GM19043 (cell line): ENCODE measurements around the gene DDX28.

Experiments
- ATAC-seq: cut with Tn5 transposase; IDR thresholded peaks from one replicate; pipeline ENCODE4 v1.9.1; 2021; ENCODE audit warnings: low read depth; ENCODE audit not compliant: unreplicated experiment

The DDX28 gene

GRCh38 chr16:67971111-67971510 is 51.9 kb downstream of the DDX28 start:
- ATAC-seq: no peak
